Limb (tissue), 2 donors: ENCODE results near the gene ZNF534.
"Not testable (repeated sequence)": the region's sequence is repeated elsewhere in the genome, so short reads cannot be mapped to it uniquely, and the experiment has no call there.

Experiments used
- DNase-seq, 2 donors: peaks; one replicate each; pipeline ENCODE4 v3.0.0-alpha.2; 2016; ENCODE audit errors: extremely low spot score in 2 of 2

The ZNF534 gene

DNA sequence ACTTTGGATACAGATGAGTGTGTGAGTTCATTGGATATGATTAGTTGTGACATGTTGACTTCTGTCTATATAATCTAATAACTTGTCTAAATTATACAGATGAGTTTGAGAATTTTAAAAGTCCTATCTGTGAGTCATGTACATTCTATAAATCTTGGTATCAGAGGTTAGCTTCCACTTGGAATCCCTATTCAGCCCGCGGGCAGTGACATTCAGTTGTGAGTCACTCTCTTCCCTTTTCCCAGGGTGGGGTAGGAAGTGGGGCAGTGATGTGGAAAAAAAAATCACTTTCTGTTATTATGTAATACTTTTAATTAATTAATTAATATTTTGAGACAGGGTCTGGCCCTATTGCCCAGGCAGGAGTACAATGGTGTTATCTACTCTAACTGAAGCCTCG lies 65.6 kb downstream of the ZNF534 start:
- no peak for DNase-seq

DNA sequence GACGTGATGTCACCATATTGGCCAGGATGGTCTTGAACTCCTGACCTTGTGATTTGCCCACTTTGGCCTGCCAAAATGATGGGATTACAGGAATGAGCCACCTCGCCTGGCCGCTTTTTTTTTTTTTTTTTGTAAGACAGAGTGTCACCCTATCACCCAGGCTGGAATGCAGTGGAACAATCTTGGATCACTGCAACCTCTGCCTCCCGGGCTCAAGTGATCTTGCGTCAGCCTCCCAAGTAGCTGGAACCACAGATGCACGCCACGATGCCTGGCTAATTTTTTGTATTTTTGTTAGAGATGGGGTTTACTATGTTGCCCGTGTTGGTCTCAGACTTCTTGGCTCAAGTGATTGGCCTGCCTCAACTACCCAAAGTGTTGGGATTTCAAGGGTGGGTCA lies 69.6 kb downstream of the ZNF534 start:
- DNase-seq = no peak

DNA sequence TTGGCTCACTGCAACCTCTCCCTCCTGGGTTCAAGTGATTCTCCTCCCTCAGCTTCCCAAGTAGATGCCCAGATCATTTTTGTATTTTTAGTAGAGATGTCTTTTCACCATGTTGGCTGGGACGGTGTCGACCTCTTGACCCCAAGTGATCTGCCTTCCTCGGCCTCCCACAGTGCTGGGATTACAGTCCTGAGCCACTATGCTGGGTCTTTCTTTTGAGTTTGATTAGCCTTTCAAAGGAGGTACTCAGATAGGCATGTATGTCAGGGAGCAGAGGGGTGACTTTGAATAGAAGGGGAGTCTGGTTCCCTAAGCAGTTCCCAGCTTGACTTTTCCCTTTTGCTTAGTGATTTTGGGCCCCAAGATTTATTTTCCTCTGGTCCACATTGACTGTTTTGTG lies 71.5 kb downstream of the ZNF534 start:
- not testable (repeated sequence) for DNase-seq

DNA sequence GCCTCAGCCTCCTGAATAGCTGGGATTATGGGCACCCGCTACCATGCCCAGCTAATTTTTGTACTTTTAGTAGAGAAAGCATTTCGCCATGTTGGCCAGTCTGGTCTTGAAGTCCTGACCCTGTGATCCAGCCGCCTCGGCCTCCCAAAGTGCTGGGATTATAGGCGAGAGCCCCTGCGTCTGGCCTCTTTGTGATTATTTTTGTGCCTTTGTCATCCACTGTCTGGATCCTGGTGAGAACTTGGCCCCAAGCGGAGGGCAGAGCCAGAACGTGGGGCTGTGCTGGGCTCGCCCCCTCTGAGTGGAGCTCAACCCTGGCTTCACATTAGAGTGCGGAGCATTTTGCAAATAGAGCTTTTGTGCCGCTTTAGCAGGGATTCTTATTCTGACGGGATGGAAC lies 72.0 kb downstream of the ZNF534 start:
- DNase-seq = not testable (repeated sequence)
